H1 (cell line): ENCODE measurements around the gene BAZ1B. TPM values are rescaled to one million over a fixed set of nuclear protein-coding genes. Genes with fewer than 3 reads are reported as not detected.

Source experiments
- CTCF ChIA-PET: fragments of 300-600 bp; sonication (Branson Sonifier 250); formaldehyde crosslinking; loops from one replicate; lab custom pipeline; 2021; ENCODE audit not compliant: partially characterized antibody; lab: Charles Lee
- POLR2A ChIA-PET: fragments of 300-600 bp; sonication (Branson Sonifier 250); formaldehyde crosslinking; loops from one replicate; lab custom pipeline; 2021; ENCODE audit warnings: inconsistent platforms; ENCODE audit not compliant: partially characterized antibody; lab: Charles Lee
- DNase-seq, 2 experiments: peaks; one replicate each; pipeline versions ENCODE4 v3.0.0 to v3.0.0-alpha.2; 2010 to 2022; ENCODE audit warnings: low spot score in 2 of 2, low read depth in 1 of 2, mixed read lengths in 1 of 2
- FAIRE-seq: peaks from 2 replicates; lab custom pipeline; 2011; peaks lifted over from hg19 to GRCh38; lab: Jason Lieb, UNC
- H2AFZ ChIP-seq: 2 replicates; pipeline ENCODE4 v1.8.1; 2012; ENCODE audit warnings: low read length, inconsistent platforms
- H2AK5ac ChIP-seq: 2 replicates; pipeline ENCODE4 v1.6.1; 2013; ENCODE audit warnings: low read depth, low read length
- H2BK120ac ChIP-seq: replicated peaks from 2 replicates; pipeline ENCODE3; 2013; ENCODE audit warnings: low read depth, low read length, inconsistent platforms
- H2BK12ac ChIP-seq: 2 replicates; pipeline ENCODE4 v1.6.1; 2013; ENCODE audit warnings: low read depth, low read length
- H2BK15ac ChIP-seq: 2 replicates; pipeline ENCODE4 v1.6.1; 2013; ENCODE audit warnings: low read length
- H2BK20ac ChIP-seq: 2 replicates; pipeline ENCODE4 v1.6.1; 2013; ENCODE audit warnings: low read length
- H2BK5ac ChIP-seq: 2 replicates; pipeline ENCODE4 v1.6.1; 2013; ENCODE audit warnings: low read depth, low read length
- H3K14ac ChIP-seq: 2 replicates; pipeline ENCODE4 v1.6.1; 2013; ENCODE audit warnings: inconsistent platforms; ENCODE audit not compliant: insufficient read length
- H3K18ac ChIP-seq: 2 replicates; pipeline ENCODE4 v1.6.1; 2013; ENCODE audit warnings: low read length; ENCODE audit errors: extremely low read depth
- H3K23ac ChIP-seq: 2 replicates; pipeline ENCODE4 v1.6.1; 2013; ENCODE audit warnings: inconsistent platforms; ENCODE audit not compliant: insufficient read length
- H3K23me2 ChIP-seq: 2 replicates; pipeline ENCODE4 v1.6.1; 2013; ENCODE audit warnings: low read depth, low read length
- H3K27ac ChIP-seq: 2 replicates; pipeline ENCODE4 v1.6.1; 2011; ENCODE audit warnings: low read depth, low read length, inconsistent platforms
- H3K27me3 ChIP-seq, 4 experiments: replicated peaks in 1 of 4; 1 replicate in 1 of 4; 2 replicates in 3 of 4; pipeline versions ENCODE4 v1.6.1 to v1.8.1; 2011 to 2013; ENCODE audit warnings: low read length in 3 of 4, mild to moderate bottlenecking in 3 of 4, inconsistent platforms in 2 of 4, mixed read lengths in 2 of 4, moderate library complexity in 1 of 4; ENCODE audit not compliant: control insufficient read depth in 3 of 4, insufficient read depth in 3 of 4; ENCODE audit errors: extremely low read depth in 1 of 4
- H3K36me3 ChIP-seq, 4 experiments: 2 replicates each; pipeline versions ENCODE4 v1.6.1 to v1.8.1; 2011 to 2013; ENCODE audit warnings: mild to moderate bottlenecking in 4 of 4, low read length in 3 of 4, moderate library complexity in 2 of 4, control low read depth in 1 of 4, inconsistent platforms in 1 of 4; ENCODE audit not compliant: insufficient read depth in 4 of 4, control insufficient read depth in 2 of 4
- H3K4ac ChIP-seq: replicated peaks from 2 replicates; pipeline ENCODE3; 2013; ENCODE audit warnings: low read length, low read depth, mixed read lengths, inconsistent platforms; ENCODE audit not compliant: insufficient read length
- H3K4me1 ChIP-seq, 4 experiments: replicated peaks in 1 of 4; 1 replicate in 1 of 4; 2 replicates in 3 of 4; pipeline versions ENCODE4 v1.6.1 to v1.8.1; 2011 to 2013; ENCODE audit warnings: low read length in 3 of 4, inconsistent platforms in 2 of 4, mixed read lengths in 1 of 4; ENCODE audit not compliant: insufficient read depth in 4 of 4, control insufficient read depth in 3 of 4
- H3K4me2 ChIP-seq, 2 experiments: 2 replicates each; pipeline versions ENCODE4 v1.6.1 to v1.8.1; 2011 to 2013; ENCODE audit warnings: low read depth in 2 of 2, low read length in 2 of 2, control low read depth in 1 of 2, inconsistent platforms in 1 of 2, mild to moderate bottlenecking in 1 of 2; ENCODE audit not compliant: insufficient read depth in 1 of 2
- H3K4me3 ChIP-seq, 4 experiments: fragments of 200-600, 300-600 bp in 1 of 4; sonication (generic), shearing (Covaris generic), sonication (Bioruptor Twin) in 1 of 4; 2 replicates each; pipeline versions ENCODE4 v1.5.1 to v1.8.1; 2011 to 2016; ENCODE audit warnings: low read length in 4 of 4, low read depth in 3 of 4, control low read depth in 2 of 4, inconsistent platforms in 2 of 4, mild to moderate bottlenecking in 2 of 4, mixed read lengths in 1 of 4, moderate library complexity in 1 of 4; ENCODE audit not compliant: insufficient read depth in 2 of 4; ENCODE audit errors: extremely low read depth in 1 of 4
- H3K56ac ChIP-seq: replicated peaks from 2 replicates; pipeline ENCODE3; 2013; ENCODE audit warnings: low read depth, mild to moderate bottlenecking, mixed read lengths, low read length, inconsistent platforms; ENCODE audit not compliant: insufficient read length
- H3K79me1 ChIP-seq: 2 replicates; pipeline ENCODE4 v1.6.1; 2013; ENCODE audit warnings: low read depth, low read length, control low read depth
- H3K79me2 ChIP-seq, 2 experiments: 2 replicates each; pipeline versions ENCODE4 v1.6.1 to v1.8.1; 2012 to 2013; ENCODE audit warnings: low read length in 2 of 2, mild to moderate bottlenecking in 2 of 2, inconsistent platforms in 1 of 2; ENCODE audit not compliant: insufficient read depth in 2 of 2, control insufficient read depth in 1 of 2
- H3K9ac ChIP-seq, 4 experiments: replicated peaks in 1 of 4; 1 replicate in 1 of 4; 2 replicates in 3 of 4; pipeline versions ENCODE4 v1.6.1 to v1.8.1; 2011 to 2013; ENCODE audit warnings: low read depth in 3 of 4, low read length in 3 of 4, control low read depth in 2 of 4, mild to moderate bottlenecking in 2 of 4, moderate library complexity in 2 of 4, inconsistent platforms in 1 of 4; ENCODE audit errors: extremely low read depth in 1 of 4
- H3K9me3 ChIP-seq, 2 experiments: 2 replicates each; pipeline versions ENCODE4 v1.6.1 to v1.8.1; 2012 to 2013; ENCODE audit warnings: mild to moderate bottlenecking in 2 of 2, moderate library complexity in 2 of 2, control low read depth in 1 of 2, inconsistent platforms in 1 of 2, low read depth in 1 of 2, low read length in 1 of 2, mixed read lengths in 1 of 2; ENCODE audit not compliant: insufficient read depth in 2 of 2
- H4K20me1 ChIP-seq, 2 experiments: replicated peaks in 1 of 2; 2 replicates each; pipeline versions ENCODE3 to v1.8.1; 2011 to 2013; ENCODE audit warnings: inconsistent platforms in 2 of 2, low read length in 2 of 2, mild to moderate bottlenecking in 1 of 2; ENCODE audit not compliant: insufficient read depth in 2 of 2, control insufficient read depth in 1 of 2
- H4K5ac ChIP-seq: 2 replicates; pipeline ENCODE4 v1.6.1; 2013; ENCODE audit warnings: low read length, low read depth, mixed read lengths, inconsistent platforms; ENCODE audit not compliant: insufficient read length
- H4K8ac ChIP-seq: 2 replicates; pipeline ENCODE4 v1.8.0; 2013; ENCODE audit warnings: mild to moderate bottlenecking, moderate library complexity, low read length, inconsistent platforms; ENCODE audit not compliant: insufficient read depth; ENCODE audit errors: extremely low read depth
- H4K91ac ChIP-seq: replicated peaks from 2 replicates; pipeline ENCODE3; 2013; ENCODE audit warnings: low read length, mixed read lengths, inconsistent platforms; ENCODE audit not compliant: insufficient read length
- CBX5 ChIP-seq: fragments of 300-800, 300-1000 bp; sonication (generic); IDR thresholded peaks from 2 replicates; pipeline ENCODE4 v1.7.1; 2016; ENCODE audit warnings: antibody characterized with exemption, low read length, low read depth
- CBX8 ChIP-seq: fragments of 300-800, 300-1000 bp; sonication (generic); IDR thresholded peaks from 2 replicates; pipeline ENCODE4 v1.7.1; 2016; ENCODE audit warnings: low read depth, low read length, borderline replicate concordance
- GABPA ChIP-seq: IDR thresholded peaks from 2 replicates; pipeline ENCODE4 v1.6.1; 2011; ENCODE audit warnings: mild to moderate bottlenecking, low read length, moderate library complexity, borderline replicate concordance; ENCODE audit not compliant: insufficient read depth
- GTF2F1 ChIP-seq: IDR thresholded peaks from 2 replicates; pipeline ENCODE4 v1.6.1; 2012; ENCODE audit warnings: low read depth, low read length, improper control_type of control experiment, borderline replicate concordance
- HDAC2 ChIP-seq, 2 experiments: fragments of 300-600 bp in 1 of 2; sonication (generic) in 1 of 2; IDR thresholded peaks; 2 replicates each; pipeline ENCODE4 v1.6.1; 2011 to 2012; ENCODE audit warnings: low read depth in 2 of 2, low read length in 2 of 2, mild to moderate bottlenecking in 2 of 2, moderate library complexity in 2 of 2, borderline replicate concordance in 1 of 2, inconsistent platforms in 1 of 2
- POLR2AphosphoS5 ChIP-seq: IDR thresholded peaks from 2 replicates; pipeline ENCODE4 v1.6.1; 2011; ENCODE audit warnings: low read depth, low read length
- RAD21 ChIP-seq, 2 experiments: IDR thresholded peaks in 1 of 2; conservative IDR thresholded peaks in 1 of 2; 2 replicates each; pipeline ENCODE4 v1.6.1; 2011; ENCODE audit warnings: low read depth in 2 of 2, low read length in 2 of 2, improper control_type of control experiment in 1 of 2, inconsistent platforms in 1 of 2, mild to moderate bottlenecking in 1 of 2, moderate library complexity in 1 of 2
- SP2 ChIP-seq: IDR thresholded peaks from 2 replicates; pipeline ENCODE4 v1.6.1; 2012; ENCODE audit warnings: mild to moderate bottlenecking, low read length, inconsistent platforms
- SRF ChIP-seq: IDR thresholded peaks from 2 replicates; pipeline ENCODE4 v1.6.1; 2011; ENCODE audit warnings: mild to moderate bottlenecking, low read depth, low read length, moderate library complexity
- ZNF274 ChIP-seq: IDR thresholded peaks from 2 replicates; pipeline ENCODE4 v1.7.0; 2012; ENCODE audit warnings: low read length, borderline replicate concordance; ENCODE audit errors: extremely low read depth
- whole genome bisulfite sequencing, 2 experiments: shearing (Covaris generic) in 1 of 2; methylation state at CpG; one replicate each; pipeline versions ENCODE4 v1.1.6 to v1.1.7; 2013 to 2015; ENCODE audit warnings: low lambda C conversion rate in 2 of 2, mixed read lengths in 2 of 2, inconsistent platforms in 1 of 2, low coverage in 1 of 2, missing lambda C conversion rate in 1 of 2; ENCODE audit not compliant: insufficient replicate concordance in 2 of 2, insufficient coverage in 1 of 2, insufficient read length in 1 of 2; ENCODE audit errors: extremely low coverage in 1 of 2, missing lambda C conversion rate in 1 of 2; 5-methylcytosine and 5-hydroxymethylcytosine counted together
- polyA plus RNA-seq, 7 experiments: library from polyadenylated mRNA; depleted of rRNA in 3 of 7; stranded (reverse) in 5 of 7; unstranded in 2 of 7; fragments of >200 nt in 5 of 7; fragments of 200-250 nt in 2 of 7; gene quantifications; 1 replicate in 5 of 7; 2 replicates in 1 of 7; 4 replicates in 1 of 7; pipeline versions ENCODE4 v1.2.1 to v1.2.3, GENCODE V29; 2011 to 2013; ENCODE audit warnings: missing spikeins in 2 of 7, mixed read lengths in 2 of 7
- total RNA-seq: library from RNA; stranded (reverse); fragmentation: NEBNext Ultra II Directional; extraction: Animal tissue kit (Norgen Biotek cat#: 25700); gene quantifications from 2 replicates; pipeline ENCODE4 v1.2.1, GENCODE V29; 2021

BAZ1B gene
- total and polyA plus RNA-seq, 2 of the 8 experiments (the other 6 are each of a cell fraction or from before 2014, with no cell fraction given): 21.0 to 86.8 TPM

GRCh38 chr7:73541722-73542121 is 19.6 kb upstream of the BAZ1B start:
- no peak overlapping the region for H3K56ac ChIP-seq
- no peak for TF ChIP-seq GTF2F1
- no peak for TF ChIP-seq CBX8
- no peak for TF ChIP-seq CBX5
- TF ChIP-seq POLR2AphosphoS5: no peak
- TF ChIP-seq RAD21 (IDR thresholded peaks at IDR 0.05 in 1 of 2, conservative IDR thresholded peaks at IDR 0.05 in 1 of 2; ENCODE audit: low read depth in 2 of 2, low read length in 2 of 2): no peak
- no peak for TF ChIP-seq ZNF274
- no peak for TF ChIP-seq SRF
- TF ChIP-seq SP2: no peak
- TF ChIP-seq HDAC2 (IDR thresholded peaks at IDR 0.05; ENCODE audit: borderline replicate concordance in 1 of 2, low read depth in 2 of 2, low read length in 2 of 2): no peak
- no peak for TF ChIP-seq GABPA
- H3K23ac ChIP-seq: no peak overlapping the region
- no peak overlapping the region for H2BK5ac ChIP-seq
- H3K27me3 ChIP-seq: no peaks in the 10 kb centered on the region
- H2BK12ac ChIP-seq: no peak overlapping the region
- 93% methylated on average over 10 of the region's 10 CpGs; no CpG with 5 or more reads in 1 of the 2 experiments for WGBS, 2 experiments
- peaks cover 0 to 5% of the 10 kb centered on the region in 2 experiments for H4K20me1 ChIP-seq
- peaks cover 3% of the 10 kb centered on the region; the same call in 1 of the 2 replicates for H3K79me1 ChIP-seq
- no peak for DNase-seq
- no peak for FAIRE-seq
- no peak overlapping the region for H3K4me2 ChIP-seq
- H4K5ac ChIP-seq: no peak overlapping the region
- no peak overlapping the region for H3K27ac ChIP-seq
- H3K18ac ChIP-seq: no peak overlapping the region
- no peak overlapping the region for H2AK5ac ChIP-seq
- H3K4ac ChIP-seq: no peak overlapping the region
- no peak overlapping the region for H3K9ac ChIP-seq
- H4K91ac ChIP-seq: no peak overlapping the region
- no peak overlapping the region for H2BK15ac ChIP-seq
- H3K4me1 ChIP-seq: no peaks in the 10 kb centered on the region
- H2BK20ac ChIP-seq: no peak overlapping the region
- no peak overlapping the region for H4K8ac ChIP-seq
- H3K23me2 ChIP-seq: no peaks in the 10 kb centered on the region
- H3K79me2 ChIP-seq: no peaks in the 10 kb centered on the region; a peak in 1 of 4 replicates
- H3K4me3 ChIP-seq: no peak overlapping the region
- H2BK120ac ChIP-seq: no peak overlapping the region
- H3K9me3 ChIP-seq: no peaks in the 10 kb centered on the region
- no peak overlapping the region for H3K14ac ChIP-seq
- H3K36me3 ChIP-seq: peaks cover 11 to 43% (median 24%) of the 10 kb centered on the region in 4 experiments; a peak in 7 of 8 replicates
- no peak overlapping the region for H2AFZ ChIP-seq
- ChIA-PET POLR2A (interaction anchor here (1.0 to 1.8 kb wide), 2 partner anchors 15 to 20 kb away, joined by 4 to 8 read pairs; partner anchors contain the start of genes BAZ1B and BCL7B), CTCF (interaction anchor here (1.1 kb wide), 1 partner anchor 126 kb away, joined by 3 read pairs; the partner anchor contains the start of gene VPS37D)
